ENCODE results near the gene FAM13C.
"Not testable (repeated sequence)": the region's sequence is repeated elsewhere in the genome, so short reads cannot be mapped to it uniquely, and the experiment has no call there.

Gene FAM13C

DNA sequence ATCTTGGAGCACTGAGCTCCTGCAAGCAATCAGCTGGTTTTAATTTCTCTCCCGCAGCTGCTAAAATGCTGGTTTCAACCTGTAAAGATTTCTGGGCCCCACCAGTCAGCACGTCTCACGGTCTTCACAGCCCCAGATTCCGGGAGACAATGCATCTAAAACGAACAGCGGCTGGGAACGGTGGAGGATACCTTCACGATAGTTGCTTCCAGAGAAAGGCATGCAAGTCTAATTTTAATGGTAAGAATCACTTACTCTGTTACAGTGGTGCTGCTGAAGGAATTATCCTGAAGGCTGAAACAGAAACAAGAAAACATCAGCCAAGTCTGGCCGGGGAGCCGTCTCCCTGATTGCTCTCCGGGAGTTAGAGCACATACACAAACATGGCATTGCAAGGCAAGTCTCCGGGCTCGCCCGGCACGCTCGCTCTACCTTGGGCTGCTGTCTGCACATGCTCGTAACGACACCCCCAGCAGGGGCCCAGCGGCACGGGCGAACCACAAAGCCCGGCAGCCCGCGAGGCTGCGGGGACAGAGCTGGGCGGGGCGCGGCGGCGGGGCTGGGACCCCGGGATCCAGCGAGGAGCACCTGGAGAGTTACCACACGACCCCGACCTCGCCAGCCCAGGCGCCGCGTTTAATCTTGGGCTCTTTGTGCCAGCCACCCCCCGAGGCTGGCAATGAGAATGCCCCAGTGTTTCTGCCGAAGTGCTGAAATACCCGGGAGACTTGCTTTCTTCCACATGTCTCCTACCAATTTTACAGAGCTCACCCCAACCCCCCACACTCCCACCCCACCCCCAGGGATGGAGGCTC lies at the start of gene FAM13C:
Gene FAM13C (minus strand): TSS at position 406 of the 815 bp plus-strand sequence. CDS start 89 bp downstream, at position 317.
- no peak for DNase-seq

DNA sequence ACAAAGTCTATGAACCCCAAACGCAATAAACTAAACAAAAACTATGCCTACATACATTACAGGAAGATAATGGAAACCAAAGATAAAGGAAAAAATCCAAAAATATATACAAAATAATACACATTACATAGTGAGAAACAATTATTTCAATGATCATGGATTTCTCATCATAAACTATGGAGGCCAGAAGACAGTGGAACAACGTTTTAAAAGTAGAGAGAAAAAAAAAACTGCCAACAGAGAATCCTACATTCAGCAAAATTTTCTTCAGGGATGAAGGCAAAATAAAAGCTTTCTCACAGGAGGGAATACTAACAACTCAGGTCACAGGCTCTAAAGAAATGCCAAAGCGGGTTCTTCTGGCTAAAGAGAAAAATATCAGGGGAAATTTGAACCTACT lies 42.9 kb upstream of the FAM13C start:
- no peak for DNase-seq

DNA sequence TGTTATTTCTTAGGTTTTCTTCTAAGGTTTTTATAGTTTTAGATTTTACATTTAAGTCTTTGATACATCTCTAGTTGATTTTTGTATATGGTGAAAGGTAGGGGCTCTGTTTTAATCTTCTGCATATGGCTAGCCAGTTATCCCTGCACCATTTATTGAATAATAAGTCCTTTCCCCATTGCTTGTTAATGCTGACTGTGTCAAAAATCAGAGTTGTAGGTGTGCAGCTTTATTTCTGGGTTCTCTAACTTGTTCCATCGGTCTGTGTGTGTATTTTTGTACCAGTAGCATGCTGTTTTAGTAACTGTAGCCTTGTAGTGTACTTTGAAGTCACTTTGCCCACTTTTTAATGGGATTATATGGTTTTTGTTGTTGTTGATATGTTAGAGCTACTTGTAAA lies 37.9 kb upstream of the FAM13C start:
- DNase-seq, result no peak

DNA sequence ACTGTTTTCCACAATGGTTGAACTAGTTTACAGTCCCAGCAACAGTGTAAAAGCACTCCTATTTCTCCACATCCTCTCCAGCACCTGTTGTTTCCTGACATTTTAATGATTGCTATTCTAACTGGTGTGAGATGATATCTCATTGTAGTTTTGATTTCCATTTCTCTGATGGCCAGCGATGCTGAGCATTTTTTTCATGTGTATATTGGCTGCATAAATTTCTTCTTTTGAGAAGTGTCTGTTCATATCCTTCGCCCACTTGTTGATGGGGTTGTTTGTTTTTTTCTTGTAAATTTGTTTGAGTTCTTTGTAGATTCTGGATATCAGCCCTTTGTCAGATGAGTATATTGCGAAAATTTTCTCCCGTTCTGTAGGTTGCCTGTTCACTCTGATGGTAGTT lies 37.0 kb upstream of the FAM13C start:
- DNase-seq, result not testable (repeated sequence)

DNA sequence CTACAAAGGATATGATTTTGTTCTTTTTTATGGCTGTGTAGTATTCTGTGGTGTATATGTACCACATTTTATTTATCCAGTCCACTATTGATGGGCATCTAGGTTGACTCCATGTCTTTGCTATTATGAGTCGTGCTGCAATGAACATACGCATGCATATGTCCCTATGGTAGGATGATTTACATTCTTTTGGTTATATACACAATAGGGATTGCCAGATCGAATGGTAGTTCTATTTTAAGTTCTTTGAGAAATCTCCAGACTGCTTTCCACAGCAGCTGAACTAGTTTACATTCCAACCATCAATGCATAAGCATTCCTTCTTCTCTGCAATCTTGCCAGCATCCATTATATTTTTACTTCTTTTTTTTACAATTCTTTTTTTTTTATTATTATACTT lies 35.6 kb upstream of the FAM13C start:
- DNase-seq, result no peak

DNA sequence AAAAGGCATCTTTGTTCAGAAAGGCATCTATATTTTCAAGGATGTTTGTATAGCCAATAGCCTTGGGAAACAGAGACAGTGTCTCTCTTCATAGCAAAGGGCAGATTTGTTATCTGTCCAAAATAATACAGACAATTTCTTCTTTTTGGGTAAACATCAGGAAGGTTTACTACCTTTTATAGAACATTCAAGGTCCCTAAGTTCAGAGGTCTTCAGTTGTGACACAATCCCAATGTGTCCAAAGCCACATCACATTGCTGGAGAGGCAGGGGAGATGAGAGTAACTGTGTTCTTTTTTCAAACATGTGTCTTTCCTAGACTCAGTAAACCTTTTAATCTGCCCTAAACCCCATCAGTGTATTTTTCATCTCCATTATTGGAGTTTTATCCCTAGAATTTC lies 33.6 kb upstream of the FAM13C start:
- DNase-seq, result no peak

DNA sequence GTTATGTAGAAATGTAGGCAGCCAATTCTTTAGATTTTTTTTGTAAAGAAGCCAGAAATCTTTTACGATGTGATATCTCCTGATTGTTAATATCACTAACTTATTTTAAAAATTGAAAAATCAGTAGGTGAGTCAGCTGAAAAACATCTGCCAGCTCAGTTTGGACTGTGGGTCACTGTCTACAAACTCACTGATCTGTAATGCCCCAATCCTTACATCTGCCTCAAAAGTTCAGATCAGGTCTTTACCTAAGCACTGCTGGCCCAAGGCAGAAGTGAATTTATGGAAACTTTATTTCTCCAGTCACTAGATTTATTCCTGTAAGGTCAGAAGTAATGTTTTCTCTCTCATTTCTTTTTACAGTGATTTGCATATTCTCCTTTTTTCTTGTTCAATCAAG lies 31.0 kb upstream of the FAM13C start:
- no peak for DNase-seq

DNA sequence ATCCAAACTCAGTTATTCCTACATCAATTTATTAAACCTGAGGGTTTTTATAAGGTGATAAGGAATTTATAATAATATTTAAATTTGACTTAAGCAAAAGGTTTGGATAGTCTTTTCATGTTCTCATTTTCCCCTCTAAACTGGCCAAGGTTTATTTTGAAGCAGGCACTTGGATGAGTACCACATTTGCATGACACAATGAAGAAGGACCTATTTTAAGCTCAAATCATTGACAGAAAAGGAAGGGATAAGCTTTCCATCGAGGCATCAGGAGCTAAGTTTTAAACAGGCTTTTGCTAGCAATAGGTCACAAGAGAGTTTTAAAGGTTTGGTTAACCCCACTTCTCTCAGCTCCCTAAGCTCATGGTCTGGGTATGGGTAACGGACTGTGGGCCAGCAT lies 28.7 kb upstream of the FAM13C start:
- no peak for DNase-seq

DNA sequence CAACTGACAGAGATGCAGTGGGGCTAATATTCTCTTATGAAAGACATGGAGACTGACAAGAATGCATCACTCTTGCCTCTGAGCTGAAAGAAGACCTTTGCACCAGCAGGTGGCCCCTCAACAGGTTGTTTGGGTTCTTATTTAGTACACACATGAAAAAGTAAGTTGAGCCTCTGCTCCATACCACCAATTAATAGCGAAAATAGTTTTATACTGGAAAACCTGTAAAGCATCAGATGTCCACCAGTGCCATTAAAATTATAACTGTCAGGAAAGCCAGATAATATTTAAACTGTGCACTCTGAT lies 26.3 kb upstream of the FAM13C start:
- DNase-seq, result no peak

DNA sequence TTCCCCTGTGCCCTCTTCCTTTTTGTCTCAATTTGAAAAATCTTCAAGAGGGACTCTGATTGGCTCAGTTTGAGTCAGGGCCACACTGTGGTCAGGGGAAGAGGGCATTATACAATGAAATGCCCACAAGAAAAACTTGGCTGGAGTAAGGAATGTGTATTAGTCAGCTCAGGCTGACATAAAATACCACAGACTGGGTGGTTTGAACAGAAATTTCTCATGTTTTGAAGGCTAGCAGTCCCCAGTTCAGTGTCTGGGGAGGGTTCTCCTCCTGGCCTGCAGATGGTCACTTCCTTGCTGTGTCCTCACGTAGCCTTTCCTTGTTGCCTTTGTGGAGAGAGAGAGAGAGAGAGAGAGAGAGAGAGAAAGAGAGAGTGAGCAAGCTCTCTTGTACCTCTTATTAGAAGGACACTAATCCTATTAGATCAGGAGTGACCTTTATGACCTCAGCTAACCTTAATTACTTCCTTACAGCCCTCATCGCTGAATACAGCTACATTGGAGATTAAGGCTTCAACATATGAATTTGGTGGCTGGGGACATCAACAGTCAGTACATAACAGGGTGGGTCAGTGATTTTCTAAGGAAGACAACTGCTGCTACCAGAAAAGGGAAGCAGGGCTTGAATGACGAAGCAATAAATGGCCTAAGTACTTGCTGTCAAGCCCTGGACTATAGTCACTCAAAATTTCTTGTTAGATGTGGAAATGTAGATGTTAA lies 25.8 kb upstream of the FAM13C start:
- DNase-seq, result no peak

DNA sequence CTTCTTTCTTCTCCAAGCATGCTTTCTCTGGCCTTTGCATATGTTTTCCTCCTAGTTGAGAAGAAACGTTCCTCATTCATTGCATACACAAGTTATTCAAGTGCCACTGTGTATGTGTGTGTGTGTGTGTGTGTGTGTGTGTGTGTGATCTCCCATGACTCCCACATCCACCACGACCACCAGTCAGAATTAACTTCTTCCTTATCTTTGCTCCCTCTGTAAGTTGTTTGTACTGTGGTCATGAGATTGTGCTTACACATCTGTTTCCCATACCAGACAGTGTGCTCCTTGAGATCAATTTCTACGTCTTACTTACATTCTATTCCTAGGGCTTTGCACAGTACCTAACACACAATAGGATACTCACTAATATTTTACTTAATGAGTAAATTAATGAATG lies 22.4 kb upstream of the FAM13C start:
- no peak for DNase-seq

DNA sequence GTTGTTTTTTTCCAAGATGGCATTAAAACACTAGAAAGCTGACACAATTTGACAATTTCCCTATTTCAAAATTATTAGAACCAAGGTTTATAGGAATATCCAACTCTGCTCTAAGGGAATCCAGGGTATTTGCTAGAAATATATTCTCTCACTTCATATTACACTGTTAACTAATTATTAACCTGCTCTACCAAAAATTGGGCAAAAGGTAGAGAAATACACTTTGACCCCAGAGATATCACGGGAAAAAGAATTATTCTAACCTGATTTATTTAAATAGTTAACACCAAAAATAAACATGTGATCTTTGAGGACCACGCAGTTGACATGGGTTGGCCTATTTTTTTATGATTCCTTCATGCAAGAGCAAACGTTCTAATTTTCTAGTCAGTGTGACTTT lies 21.6 kb upstream of the FAM13C start:
- no peak for DNase-seq

DNA sequence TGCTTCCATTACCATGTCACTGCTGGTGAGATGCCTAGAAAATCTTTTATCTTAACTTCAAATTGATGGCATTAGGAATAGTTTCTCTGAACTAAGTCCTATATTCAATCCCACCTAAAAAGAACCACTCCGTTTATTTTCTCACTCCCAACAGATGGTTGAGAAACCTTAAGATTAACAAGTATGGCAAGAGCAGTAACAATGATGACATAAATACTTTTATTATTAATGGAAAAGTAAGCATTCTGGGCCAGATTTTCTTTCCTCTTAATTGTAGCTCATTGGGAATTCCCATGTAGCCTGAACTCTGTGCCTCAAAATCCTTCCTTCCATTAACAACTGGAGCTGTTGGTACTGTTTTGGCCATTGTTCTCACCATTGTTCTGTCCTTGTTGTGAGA lies 21.1 kb upstream of the FAM13C start:
- DNase-seq, result no peak

DNA sequence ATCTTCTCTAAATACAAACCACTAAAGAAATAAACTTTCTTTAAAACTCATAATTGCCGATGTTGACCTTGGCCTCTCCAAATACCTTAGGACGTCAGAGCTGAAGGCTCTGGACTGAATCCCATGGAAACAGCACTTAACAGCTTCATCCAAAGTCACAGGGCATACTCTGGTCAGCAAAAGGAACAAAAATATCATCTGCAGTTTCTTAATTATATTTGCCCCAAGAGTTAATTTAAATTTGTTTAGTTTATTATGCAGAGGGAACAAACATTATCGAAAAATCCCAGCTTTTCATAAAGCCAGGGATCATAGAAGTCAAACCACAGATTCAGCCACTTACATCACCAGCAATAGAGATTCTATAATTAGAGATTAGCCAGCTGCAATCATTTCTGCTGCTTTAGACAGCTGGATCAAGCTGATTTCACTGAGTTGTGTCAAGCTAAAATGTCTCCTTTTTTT lies 20.5 kb upstream of the FAM13C start:
- DNase-seq, result no peak

DNA sequence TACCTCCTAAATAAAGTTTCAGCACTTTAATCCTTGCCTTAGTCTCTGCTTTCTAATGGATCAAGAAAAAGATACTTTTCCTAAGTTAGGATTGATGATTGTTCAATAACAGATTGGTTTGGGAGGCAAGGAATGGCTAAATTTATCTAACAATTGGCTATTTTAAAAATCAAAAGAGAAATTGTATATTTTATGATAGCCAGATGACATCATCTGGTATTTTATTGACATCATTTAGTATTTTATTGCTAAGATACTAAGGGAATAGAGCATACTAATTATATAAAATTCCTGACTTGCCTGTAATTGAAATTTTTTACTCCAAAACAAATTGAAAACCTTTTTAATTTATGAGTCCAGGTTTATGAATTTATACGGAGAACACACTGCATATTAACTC lies 19.3 kb upstream of the FAM13C start:
- DNase-seq, result no peak

DNA sequence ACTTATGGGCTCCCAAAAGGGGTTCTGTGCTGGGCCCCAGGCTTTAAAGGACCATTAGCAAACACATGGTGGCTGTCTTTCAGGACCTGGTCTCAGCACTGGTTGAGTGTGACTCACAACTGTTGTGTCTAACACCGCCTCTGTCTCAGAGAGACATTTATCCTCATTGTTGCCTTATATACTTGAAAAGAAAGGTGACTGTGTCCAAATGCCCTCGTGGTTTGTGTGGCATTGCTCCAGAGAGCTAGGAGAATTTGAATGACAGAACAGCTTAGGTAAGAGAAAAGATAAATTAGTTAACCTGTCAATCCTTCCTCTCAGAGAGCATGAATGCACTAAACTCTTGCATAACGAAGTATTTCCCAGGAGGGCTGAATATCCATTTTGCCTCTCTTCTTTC lies 14.5 kb upstream of the FAM13C start:
- no peak for DNase-seq

DNA sequence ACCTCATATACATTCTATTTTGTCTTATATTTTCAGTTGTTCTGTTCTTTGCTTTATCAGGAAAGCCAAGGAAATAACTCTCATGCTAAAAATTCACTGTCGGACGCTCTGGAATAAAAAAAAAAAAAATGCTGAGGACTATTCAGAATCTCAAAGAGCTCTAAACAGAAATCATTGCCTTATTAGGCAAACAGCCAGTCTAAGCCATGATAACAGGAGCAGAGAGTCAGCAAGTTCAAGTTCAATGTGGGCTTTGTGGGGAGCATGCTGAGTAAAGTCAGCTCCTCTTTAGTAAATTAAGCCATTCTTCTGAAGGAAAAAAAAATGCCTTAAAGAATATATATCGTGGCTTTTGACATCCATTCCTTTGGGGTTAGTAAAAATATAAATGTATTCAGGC lies 13.6 kb upstream of the FAM13C start:
- no peak for DNase-seq

DNA sequence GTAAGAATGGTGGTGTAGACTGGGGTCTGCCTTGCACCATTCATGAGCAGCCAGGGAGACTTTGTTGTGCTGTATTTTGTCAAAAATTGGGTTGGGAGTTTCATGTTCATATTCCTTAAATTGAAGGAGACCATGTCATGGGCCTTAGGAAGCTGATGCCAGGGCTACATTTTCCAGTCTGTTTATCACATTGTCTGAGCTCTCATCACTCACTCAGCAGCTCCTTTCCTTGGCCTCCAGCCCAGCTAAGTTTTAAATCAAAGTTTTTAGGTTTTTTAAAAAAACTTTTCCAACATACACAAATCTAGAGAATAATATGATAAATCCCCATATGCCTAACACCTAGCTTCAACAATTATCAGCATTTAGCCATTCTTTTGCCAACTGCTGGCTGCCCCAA lies 12.6 kb upstream of the FAM13C start:
- DNase-seq, result no peak

DNA sequence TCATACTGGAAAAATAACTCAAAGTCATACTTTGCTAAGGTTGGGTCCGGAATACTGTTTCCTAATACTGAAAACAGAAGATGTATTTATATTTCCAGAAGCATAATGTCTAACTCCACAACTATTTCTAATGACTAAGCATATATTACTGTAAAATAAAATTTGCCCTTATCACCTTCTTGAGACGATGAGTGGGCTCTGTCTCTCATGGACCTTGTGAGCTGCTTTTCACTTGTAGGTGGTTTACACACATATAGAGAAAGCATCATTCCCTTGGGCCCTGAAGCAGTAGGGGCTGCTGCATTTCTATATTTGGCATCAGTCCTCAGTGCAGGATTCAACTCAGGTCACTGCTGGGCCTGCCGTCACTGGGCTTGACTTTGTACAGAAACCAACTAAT lies 10.7 kb upstream of the FAM13C start:
- no peak for DNase-seq

DNA sequence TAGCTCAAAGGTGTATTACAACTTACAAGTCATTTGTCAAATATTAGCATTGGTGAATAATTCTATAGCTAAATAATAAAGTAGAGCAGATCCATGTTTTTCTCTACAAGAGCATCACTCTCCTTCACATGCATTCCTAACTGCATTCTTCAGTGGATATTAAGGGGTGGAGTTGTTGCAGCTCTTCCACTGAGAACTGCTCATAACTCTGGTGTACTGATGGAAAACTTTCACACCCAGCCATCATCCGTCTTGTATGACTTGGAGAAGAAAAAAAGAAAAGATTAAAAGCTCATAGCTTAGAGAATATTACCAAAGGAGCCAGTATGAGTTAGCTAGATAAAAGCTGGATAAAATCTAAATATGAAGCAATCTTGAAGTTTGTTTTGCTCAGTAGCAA lies 10.2 kb upstream of the FAM13C start:
- DNase-seq, result no peak

DNA sequence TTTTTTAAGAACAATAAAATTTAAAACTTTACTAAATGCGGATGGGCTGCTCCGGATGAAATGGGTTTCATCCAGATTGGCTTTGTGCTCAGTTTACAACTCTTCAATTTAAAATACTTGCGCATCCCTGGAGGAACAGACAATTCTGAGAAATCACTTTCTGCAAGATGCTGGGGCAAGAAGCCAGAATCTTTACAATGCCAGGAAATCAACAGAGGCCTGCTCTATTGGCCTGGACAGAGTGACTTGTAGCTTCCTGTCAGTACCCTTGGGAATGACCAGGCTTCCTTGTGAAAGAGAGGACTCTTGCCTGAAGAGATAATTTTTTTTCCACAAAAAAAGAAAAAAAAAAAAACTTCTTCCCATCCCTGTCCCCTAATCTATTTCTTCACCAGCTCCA lies 3.9 kb upstream of the FAM13C start:
- DNase-seq, result no peak

DNA sequence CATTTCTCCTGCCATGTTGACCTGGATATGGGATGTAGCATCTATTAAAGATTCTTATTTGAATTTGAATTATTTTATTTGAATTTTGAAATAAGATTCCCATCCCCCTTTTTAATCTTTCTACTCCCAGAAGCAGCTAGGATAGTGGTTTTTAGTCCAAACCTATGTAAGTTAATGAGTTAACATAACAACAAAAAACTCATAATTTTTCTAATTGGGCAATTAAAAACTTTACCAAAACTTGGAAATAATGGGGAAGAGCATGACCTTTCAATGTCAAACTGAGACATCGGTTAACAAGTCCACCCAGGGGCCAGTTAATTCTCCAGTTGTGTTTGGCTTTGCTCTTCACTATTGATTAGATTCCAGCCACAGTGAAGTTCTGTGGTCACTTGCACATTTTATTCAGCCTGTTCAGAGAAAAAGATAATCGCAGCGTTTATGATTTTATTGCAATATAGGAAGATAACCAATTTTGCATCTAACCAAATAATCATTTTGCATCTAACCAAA lies 1.2 kb upstream of the FAM13C start:
- no peak for DNase-seq

DNA sequence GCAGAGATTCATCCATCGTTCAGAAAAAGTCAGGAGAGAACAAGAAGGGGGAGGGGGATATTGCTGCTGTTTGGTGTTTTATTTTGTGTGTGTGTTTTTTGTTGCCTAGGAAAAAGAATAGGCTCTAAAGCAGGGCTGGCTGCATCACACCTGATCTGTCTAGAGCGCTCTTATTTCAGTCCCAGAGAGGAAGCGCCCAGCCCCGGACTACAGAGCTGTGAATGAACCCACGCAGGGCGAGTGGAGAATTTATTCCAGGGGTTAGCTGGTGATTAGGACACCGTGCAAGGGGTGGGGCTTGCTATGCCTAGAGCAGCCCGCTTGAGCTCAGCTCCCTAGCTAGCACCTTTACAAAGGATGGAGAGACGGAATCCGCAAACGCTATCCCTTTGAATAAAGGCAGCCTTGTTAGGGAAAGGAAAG lies 621 bp upstream of the FAM13C start:
- DNase-seq, result no peak

DNA sequence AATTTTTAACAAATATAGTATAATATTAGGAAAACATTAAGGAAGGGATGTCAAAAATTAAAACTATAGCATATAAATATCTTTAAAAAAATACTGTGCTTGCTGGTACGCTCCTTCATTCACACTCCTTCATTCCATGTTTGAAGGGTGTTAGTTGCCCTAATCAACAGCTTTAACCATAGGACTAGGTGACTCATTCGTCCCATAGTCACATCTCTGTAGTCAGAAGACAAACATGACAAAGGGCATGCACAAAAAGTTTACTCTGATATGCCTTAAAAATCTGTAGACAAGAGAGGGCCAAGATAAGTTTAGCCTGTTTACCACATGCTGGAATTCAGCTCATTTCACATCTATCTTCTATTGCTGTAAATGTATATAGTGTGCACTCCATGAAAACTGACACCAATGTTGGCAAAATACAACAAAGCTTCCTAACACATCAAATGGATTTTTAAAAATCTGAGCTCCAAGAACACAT lies 646 bp downstream of the FAM13C start:
- no peak for DNase-seq

All from activated CD4-positive, CD25-positive, alpha-beta regulatory T cell (primary cell).